ENCODE measurements around the gene KIAA1958.

DNA sequence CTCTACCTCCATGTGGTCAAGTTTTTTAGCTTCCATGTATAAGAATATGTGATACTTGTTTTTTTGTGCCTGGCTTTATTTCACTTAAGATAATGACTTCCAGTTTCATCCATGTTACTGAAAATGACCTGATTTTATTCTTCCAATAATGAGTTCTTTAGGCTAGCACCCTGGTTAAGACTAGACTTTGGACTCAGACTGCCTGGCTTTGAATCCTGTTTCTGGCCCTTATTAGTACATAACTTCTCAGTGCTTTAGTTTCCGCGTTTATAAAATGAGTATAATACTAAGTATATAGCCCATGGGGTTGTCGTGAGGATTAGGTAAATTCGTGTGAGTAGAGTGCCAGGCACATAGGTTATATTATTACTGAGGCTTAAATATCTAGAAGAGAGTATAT, 18.5 kb downstream of the KIAA1958 start:
- TF ChIP-seq POLR2A (IDR thresholded peaks at IDR 0.05; ENCODE audit: control extremely low read depth in 1 of 2, low read depth in 2 of 2, low read length in 2 of 2) (no peak), EZH2 (IDR thresholded peaks at IDR 0.05; ENCODE audit: low read depth, low read length, severe bottlenecking) (no peak)

All from H1 (cell line).